Sigmoid colon (tissue), 4 donors: Measurements from ENCODE around the gene APBB2.

Experiments
- EP300 ChIP-seq, 4 donors: sonication (generic); formaldehyde crosslinking; IDR thresholded peaks; one replicate each; pipeline ENCODE4 v1.6.1; 2017; ENCODE audit warnings: antibody characterized with exemption in 4 of 4
- POLR2A ChIP-seq, 2 donors: fragments of 450-650 bp; IDR thresholded peaks; one replicate each; pipeline ENCODE4 v1.6.1; 2016; ENCODE audit warnings: antibody characterized with exemption in 2 of 2, mild to moderate bottlenecking in 2 of 2, moderate library complexity in 2 of 2
- POLR2AphosphoS5 ChIP-seq, 4 donors: sonication (generic); formaldehyde crosslinking; IDR thresholded peaks; one replicate each; pipeline ENCODE4 v1.6.1; 2017; ENCODE audit warnings: antibody characterized with exemption in 4 of 4
- TF ChIP-seq, protein P1 (sequence below), 4 experiments: fragments of 450-650 bp in 3 of 4; fragments of 200-600 bp in 1 of 4; IDR thresholded peaks; one replicate each; pipeline ENCODE4 v1.5.1; 2016 to 2019; ENCODE audit warnings: antibody characterized with exemption in 4 of 4, mild to moderate bottlenecking in 3 of 4, moderate library complexity in 2 of 4

DNA sequence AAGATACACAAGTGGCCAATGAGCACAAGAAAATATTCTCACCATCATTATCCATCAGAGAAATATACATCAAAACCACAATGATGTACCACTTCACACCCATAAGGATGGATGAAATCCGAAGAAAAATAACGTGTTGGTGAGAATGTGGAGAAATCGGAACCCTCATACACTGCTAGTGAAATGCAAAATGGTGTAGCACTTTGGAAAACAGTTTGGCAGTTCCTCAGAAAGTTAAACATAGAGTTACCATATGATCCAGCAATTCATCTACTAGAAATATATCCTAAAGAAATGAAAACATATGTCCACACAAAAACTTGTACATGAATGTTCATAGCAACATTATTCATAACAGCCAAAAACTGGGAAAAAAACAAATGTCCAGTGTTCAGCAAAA is 18.5 kb upstream of the APBB2 start:
- no peak for TF ChIP-seq EP300 (IDR thresholded peaks at IDR 0.05)
- TF ChIP-seq, protein P1, sequence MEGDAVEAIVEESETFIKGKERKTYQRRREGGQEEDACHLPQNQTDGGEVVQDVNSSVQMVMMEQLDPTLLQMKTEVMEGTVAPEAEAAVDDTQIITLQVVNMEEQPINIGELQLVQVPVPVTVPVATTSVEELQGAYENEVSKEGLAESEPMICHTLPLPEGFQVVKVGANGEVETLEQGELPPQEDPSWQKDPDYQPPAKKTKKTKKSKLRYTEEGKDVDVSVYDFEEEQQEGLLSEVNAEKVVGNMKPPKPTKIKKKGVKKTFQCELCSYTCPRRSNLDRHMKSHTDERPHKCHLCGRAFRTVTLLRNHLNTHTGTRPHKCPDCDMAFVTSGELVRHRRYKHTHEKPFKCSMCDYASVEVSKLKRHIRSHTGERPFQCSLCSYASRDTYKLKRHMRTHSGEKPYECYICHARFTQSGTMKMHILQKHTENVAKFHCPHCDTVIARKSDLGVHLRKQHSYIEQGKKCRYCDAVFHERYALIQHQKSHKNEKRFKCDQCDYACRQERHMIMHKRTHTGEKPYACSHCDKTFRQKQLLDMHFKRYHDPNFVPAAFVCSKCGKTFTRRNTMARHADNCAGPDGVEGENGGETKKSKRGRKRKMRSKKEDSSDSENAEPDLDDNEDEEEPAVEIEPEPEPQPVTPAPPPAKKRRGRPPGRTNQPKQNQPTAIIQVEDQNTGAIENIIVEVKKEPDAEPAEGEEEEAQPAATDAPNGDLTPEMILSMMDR (IDR thresholded peaks at IDR 0.05), result no peak
- TF ChIP-seq POLR2A (IDR thresholded peaks at IDR 0.05), result no peak
- no peak for TF ChIP-seq POLR2AphosphoS5 (IDR thresholded peaks at IDR 0.05)
